GM19455 (cell line): ENCODE data around the gene DPP10.

Experiments used
- ATAC-seq: cut with Tn5 transposase; IDR thresholded peaks from one replicate; pipeline ENCODE4 v1.9.1; 2021; ENCODE audit not compliant: unreplicated experiment

The DPP10 gene

DNA sequence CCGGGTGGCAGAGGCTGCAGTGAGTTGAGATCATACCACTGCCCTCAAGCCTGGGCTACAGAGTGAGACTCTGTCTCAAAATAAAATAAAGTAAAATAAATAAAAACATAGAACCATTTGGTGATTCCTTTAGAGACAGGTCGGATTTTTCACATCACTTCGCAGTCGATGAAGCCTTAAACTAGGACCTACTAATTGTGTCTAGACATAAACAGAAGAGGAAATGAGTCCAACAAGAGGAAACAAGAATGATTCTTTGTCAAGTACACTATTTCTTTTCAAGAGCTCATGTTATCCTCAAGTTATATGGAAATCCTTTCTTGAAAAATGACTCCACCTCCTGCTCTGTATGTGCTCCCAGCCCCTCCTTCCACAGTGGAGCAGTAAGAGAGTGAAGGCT lies 758.9 kb downstream of the DPP10 start:
- ATAC-seq: no peak

DNA sequence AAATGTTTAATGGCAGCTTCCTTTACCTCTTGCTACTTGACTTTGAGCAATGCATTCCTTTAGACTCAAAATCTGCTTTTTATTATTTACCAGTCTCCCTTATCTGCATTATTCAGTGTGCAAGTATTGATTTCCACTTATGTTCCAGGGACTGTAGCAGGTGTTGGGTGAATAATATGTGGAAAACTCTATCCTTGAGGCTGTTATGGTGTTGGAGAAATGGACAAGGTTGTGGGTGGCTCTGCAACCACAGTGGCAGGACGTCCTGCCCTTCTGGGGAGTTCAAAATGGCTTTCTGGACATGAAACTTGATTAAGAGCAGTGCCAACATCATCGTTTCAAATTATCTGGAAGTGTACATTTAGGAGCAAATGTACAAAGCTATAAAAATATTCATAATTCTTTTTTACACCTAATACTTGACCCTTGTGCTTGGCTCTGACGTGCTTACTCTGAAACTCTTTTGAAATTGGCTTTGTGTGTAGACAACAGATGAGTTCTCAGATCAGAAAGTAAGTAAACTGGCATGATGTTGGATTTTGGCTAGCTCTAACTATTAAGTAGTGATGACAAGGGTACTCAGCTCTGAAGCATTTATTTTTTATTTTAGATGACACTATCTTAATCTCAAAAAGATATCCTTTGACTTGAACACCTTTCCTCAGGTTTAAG lies 766.2 kb downstream of the DPP10 start:
- no peak for ATAC-seq

DNA sequence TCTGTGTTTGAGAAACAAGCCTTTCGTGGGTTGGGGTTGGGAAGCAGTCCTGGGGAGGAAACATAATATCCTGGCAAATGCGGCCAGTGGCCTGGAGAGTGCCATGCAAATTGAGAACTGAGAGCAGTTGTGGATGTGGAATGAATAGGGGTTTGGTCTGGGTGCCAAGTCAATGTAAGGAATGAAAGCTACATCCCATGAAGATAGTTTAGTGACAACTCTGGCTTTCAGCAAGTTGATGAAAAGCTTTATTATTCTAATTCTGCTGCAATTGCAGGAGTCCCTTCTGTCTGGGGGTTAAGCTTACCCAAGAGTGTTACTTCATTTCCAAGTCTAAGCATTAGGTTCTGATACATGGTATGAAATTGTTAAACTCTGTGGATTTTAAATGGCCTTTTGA lies 771.6 kb downstream of the DPP10 start:
- no peak for ATAC-seq

DNA sequence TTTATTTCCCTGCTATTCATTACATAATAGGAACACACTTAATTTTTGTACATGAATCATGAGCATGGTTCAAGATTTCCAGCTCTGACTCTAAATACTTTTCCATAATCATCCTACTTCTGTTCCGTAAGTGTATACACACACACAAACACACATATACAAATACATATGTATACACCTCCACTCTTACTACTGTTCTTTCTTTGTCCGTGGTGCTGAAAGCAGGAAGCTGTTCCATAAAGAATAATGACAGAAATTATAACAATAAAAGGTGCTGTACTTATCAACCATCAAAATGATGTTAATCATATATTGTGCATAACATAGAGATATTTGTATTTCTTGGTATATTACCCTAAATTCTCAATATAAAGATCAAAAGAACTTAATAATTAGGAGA lies 776.9 kb downstream of the DPP10 start:
- no peak for ATAC-seq

DNA sequence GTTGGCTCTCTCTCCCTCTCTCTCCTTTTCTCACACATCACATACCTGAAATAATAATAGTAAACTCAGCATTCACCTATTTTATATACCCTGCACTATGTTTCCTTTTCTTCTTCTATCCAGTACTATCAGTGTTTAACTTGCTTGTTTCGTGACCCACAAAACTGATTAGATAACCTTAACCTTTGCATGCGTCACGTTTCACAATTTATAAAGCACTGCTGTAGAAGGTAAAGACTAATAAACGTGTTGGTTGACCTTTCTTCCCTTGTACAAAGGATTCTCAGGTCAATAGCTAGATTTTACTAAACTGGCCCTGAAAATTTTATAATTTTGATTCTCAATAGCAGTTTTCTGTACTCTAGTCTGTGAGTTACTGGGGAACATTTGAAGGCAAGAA lies 791.7 kb downstream of the DPP10 start:
- ATAC-seq: no peak

DNA sequence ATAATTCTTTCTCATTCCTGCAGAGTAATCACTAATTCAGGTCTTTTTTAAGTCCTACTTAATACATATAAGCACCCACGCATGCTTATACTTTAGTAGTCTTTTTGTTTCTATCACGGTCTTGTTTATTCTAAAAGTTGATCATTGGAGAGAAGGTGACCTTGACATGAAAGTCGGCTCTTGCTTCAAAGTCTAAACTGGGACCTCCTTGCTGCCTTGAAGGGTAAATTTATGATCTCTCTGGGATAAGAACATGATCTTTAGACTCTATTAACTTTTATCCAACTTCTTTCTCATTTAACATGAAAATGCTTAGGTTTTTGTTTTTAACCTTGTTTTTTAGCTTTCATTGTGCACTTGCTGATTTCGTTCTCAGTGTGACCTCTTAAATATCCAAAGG lies 792.3 kb downstream of the DPP10 start:
- no peak for ATAC-seq

DNA sequence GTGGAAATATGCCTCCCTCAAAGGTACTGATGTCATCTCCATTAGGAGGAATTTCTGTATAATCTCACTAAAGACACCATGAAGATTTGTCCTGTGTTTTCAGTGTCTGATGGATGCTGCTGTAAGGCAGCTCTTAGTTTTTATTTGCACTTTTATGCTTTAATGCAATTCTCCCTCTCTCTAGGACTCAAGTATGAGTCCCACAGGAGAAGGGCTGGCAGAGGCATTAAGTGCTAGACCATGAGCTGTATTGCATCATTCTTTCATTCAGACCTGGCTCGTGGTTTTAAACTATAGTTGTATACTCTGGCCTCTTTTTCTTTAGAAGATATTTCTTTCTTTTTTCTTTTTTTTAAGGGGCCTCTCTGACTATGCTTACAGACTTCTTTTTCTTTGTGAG lies 805.6 kb downstream of the DPP10 start:
- no peak for ATAC-seq

DNA sequence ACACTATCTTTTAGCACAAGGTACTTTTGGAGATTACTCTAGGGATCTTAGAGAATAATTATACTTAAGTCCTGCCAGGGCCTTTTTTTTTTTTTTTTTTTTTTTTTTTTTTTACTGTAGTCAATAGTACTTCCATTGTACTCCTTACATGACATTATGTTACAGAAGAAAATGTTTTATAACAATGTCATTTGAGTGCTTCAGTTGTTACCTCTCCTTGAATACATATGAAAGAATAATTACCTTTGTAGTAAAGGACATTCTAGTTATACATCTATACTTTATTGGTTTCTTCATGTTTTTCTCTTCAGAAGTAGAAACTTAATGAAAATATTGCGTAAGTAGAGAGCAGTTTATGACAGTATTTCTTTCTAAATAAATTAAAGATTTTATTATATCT lies 834.9 kb downstream of the DPP10 start:
- no peak for ATAC-seq

DNA sequence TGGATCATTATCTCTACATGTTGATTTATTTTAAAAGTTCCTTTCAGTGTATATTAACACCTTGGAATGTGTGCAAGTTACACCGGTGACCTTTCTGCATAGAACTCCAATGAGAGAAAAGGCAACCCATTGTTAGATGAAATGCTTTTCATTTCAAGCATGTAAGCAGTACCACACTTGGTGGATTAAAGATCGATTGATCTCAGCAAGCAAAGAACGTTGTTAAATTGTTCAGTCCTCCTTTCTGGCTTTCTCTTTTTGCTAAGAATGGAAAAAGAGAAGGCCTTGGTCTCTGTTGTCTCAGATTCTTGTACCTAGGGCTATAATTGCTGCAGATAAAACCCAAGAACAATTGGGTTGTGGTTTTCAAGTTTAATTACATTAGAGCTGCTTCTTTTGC lies 843.0 kb downstream of the DPP10 start:
- ATAC-seq: no peak

DNA sequence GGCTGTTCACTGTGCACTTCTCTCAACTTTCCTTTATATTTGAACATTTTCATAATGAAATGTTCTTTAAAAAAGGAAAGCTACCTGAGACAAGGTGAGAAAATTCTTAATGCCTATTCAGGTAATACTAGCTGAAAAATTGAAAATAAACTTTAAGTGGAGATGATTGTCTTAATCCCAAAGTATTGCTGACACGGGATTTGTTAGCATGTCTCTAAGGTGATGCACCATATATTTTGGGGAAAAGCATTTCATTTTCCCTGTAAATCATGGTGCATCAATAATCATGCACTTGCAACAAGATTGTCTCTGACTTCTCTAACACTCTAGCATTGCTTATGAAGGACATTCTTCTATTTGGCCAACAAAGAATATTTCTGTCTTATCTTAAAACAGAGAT lies 848.0 kb downstream of the DPP10 start:
- no peak for ATAC-seq

DNA sequence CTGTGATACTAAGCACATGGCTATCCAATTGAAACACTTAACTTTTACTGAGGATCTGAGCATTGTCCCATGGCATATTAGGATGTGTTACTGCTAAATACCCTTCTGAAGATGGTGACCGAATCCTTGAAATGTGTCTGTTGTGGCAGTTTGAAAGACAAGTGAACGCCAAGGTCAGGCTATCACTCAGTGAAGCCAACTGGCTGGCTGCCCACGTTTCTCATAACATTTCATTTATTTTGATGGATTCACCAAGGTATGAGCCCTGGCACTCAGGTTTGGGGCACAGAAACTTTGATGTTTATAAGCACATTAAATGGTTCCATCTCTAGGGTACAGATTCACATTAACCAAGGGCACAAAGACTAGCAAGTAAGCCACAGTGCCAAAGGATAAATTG lies 850.3 kb downstream of the DPP10 start:
- ATAC-seq: no peak

DNA sequence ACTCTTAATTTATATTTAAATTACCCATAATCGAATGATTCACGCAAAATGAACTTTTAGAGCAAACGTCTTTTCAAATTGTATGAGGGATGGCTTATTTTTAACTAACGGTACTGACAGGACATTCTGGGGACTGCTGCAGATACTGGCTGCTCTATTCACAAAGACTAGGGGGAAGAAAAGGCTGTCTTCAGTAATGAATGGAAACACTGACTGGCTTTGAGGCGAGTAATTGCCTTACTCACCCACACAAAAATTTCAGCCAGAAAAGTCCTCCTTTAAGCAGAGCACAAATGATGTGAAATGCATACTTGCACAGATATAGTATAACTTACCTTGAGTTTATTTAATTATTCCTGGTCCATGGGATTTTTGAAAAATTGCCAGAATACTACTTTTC lies 852.6 kb downstream of the DPP10 start:
- ATAC-seq: no peak

DNA sequence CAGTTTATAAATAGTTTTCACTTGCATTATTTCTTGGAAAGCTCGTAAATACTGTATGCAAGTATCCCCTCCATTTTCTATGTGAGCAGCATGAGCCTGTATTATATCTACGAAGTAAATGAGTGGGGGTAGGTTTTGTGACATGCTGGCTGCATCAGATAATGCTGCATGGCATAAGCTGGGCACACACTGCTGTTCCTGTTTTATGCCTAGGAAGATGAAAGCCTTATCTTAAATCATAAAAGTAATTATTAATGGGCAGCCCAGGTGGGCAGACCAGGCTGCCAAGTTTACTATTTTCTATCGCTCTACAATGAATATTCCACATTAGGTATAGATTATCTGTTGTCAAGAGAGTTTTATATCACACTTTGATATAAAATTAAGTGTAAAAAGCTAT lies 854.6 kb downstream of the DPP10 start:
- no peak for ATAC-seq

DNA sequence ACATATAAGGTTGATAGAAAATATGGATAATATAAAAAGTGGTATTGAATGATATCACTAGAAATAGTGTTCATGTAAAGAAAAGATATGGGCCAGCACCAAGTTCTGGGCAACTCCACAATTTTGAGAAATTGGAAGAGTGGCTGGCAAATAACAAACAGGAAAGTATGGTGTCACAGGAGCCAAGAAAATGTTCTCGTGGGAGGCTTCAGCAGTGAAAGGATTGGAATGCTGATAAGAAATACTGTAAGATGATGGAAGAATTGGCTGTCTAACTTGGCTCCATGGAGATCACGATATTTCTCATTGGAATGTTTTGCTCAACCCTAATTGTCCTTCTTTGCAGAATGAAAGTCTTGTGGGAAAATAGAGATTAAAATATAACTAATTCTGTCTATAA lies 856.8 kb downstream of the DPP10 start:
- ATAC-seq: no peak

DNA sequence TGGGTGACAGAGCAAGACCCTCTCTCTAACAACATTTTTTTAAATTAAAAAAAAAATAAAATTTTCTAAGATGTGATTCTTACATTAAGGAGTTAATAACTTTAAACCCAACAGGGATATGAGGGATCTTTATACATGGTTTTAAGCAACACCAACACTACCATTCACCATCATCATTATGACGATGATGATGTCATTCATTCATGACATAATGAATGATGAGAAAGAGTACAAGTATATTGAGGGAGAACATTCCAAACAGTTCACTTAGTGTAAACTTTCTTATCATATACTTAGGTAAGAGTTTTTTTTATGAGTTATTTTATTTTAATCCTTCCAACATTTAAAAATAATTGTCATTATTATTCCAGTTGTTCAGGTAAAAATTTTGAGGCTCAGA lies 863.3 kb downstream of the DPP10 start:
- ATAC-seq: no peak

DNA sequence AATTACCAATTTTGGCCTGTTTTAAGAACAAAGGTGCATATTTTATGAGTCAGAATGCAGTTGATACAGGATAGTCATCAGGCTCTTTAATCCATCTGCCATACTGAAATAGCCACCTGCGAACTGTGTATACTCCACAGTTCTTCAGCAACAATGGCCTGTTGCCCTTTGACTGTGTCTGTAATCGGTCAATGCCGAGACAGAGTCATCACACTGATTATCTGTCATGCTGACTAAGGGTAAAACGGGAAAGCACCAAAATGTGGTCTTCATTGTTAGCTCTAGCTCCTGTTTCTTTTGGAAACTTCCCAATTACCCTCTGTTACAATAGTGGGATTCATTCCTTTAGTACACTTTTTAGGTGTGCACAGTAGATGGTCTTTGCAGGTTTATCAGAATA lies 871.7 kb downstream of the DPP10 start:
- ATAC-seq: no peak

DNA sequence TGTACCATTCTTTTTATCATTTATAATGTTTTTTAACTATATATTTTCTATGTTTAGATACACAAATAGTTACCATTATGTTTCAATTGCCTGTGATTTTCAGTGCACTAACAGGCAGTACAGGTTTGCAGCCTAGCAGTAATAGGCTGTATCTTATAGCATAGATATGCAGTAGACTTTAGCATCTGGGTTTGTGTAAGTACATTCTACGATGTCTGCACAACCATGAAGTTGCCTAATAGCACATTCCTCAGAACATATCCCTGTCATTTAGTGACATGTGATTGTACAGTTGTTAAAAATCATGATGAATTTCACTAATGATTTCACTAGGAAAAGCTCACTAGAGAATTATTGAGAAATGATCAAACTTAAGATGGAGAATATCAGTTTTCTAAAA lies 884.6 kb downstream of the DPP10 start:
- ATAC-seq: no peak

DNA sequence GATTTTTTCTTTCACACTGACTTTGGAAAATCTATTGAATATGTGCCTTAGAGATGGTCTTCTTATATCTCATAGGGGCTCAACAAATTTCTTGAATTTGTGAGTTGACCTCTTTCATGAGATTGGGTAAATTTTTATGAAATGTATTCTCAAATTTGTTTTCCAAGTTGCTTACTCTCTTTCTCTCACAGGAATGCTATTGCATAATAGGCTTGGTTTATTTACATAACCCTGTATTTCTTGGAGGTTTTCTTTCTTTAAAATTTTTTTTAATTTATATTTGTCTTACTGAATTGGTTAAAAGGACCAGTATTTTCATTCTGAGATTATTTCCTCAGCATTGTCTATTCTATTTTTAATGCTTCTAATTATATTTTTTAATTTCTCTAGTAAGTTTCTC lies 917.1 kb downstream of the DPP10 start:
- no peak for ATAC-seq

DNA sequence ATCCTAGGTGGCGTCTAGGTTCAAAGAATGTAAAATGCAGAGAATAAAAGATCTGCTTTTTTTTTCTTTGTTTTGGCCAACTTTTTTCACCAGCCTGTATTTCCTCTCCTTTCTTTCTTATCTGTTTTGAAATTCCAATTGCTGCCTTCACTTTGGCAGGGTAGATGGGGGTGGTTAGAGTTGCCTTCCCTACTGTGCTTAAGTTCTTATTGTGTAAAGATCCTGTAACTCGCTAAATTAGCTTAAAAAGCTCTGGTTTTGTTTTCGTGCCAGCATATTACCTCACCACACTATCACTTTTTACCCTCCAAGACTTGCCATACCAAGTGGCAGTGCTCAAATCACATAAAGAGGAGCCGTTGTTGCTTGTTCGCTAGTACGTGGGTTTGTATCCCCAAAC lies 921.7 kb downstream of the DPP10 start:
- no peak for ATAC-seq

DNA sequence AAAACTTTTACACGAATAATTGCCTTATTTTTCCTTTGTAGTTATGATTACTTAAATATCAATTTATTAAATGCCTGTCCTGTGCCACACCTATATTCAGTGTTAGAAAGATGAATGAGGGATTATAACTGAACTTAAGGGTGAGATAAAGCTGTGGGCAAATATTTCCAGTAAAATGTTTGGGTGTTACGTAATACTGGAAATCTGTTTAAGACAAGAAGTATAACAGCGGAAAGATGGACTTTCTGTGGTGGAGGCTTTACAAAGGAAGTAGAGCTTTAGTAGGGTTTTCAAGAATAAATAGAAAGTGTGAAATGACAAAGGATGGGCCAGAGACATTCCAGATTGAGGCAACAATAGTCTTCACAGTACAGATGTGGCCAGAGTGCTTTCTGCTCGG lies 927.0 kb downstream of the DPP10 start:
- no peak for ATAC-seq

DNA sequence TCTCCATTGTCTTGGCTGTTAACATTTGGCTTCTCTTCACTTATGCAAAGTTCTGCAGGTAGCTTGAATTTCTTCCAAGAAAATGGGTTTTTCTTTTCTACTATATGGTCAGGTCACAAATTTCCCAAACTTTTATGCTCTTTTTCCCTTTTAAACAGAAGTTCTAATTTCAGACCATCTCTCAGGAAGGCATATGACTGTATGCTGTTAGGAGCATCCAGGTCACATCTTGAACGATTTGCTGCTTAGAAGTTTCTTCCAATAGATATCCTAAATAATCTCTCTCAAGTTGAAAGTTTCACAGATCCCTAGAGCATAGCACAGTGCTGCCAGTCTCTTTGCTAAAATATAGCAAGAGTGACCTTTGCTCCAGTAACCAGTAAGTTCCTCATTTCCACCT lies 932.5 kb downstream of the DPP10 start:
- ATAC-seq: no peak

DNA sequence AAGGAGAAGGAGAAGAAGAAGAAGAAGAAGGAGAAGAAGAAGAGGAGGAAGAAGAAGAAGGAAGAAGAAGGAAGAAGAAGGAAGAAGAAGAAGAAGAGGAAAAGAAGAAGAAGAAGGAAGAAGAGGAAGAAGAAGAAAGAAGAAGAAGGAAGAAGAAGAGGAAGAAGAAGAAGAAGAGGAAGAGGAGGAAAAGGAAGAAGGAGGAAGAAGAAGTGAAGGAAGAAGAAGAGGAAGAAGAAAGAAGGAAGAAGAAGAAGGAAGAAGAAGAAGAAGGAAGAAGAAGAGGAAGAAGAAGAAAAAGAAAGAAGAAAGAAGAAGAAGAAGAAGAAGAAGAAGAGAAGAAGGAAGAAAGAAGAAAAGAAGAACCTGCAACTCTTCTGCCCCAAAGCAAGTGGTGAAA lies 942.0 kb downstream of the DPP10 start:
- no peak for ATAC-seq

DNA sequence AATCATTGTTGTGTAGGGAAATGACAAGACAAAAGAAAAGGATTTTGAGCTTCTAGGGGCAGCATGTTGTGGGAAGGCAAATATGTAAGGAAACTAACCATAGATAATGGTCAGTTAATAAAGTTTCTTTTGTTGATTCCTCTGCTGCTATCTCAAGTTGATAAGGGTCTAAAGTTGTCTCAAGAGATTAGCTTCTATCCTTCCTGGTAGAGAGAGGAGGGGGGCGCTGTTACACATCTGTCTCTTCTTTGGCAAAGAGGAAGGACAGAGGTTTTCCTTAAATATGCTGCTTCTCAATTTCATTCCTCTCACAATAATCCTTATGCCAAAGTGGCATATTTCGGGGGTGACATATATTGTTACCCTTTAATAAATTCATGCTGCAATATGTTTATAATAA lies 944.0 kb downstream of the DPP10 start:
- no peak for ATAC-seq

DNA sequence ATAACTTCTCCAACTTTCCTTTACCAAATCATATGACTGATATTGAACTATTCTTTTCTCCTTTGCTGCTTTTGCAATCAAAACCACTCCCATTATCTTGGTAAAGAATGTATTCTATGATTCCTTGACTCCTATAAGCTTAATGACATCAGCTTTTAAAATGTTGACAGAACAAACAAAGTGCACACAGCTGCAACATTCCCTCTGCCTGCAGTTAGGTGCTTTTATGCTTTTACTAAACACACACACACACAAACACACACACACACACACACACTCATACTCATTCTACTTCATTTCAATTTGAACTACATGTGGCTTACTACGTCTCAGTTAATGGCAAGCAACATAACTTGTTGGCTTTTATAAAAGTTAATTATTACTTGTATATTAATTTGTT lies 946.6 kb downstream of the DPP10 start:
- no peak for ATAC-seq
